Epithelial cell of prostate (primary cell): ENCODE measurements around the gene SLC1A7.

Experiments
- DNase-seq: peaks from one replicate; pipeline ENCODE4 v3.0.0-alpha.2; 2011; ENCODE audit warnings: low read depth, low spot score
- H3K27ac ChIP-seq: fragments of 450-650 bp; 2 replicates; pipeline ENCODE4 v1.5.1; 2017; ENCODE audit warnings: mild to moderate bottlenecking

Gene SLC1A7

DNA sequence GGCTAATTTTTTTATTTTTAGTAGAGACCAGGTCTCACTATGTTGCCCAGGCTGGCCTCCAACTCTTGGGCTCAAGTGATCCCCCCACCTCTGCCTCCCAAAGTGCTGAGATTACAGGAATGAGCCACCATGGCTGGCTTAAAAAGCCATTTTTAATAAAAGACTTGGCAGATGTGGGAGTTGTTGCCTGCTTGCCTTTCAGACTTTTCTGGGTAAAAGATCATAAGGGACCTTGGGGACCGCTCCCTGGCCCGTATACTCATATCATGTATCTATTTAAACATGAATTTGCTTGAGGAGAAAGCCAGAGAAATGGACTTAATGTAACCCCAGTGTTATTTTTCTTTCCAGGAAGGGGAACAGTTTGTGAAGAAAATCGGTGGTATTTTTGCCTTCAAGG lies 103.9 kb downstream of the SLC1A7 start:
- no peak overlapping the region for H3K27ac ChIP-seq
- DNase-seq = no peak
